Activated CD8-positive, alpha-beta memory T cell treated with anti-CD3 and anti-CD28 coated beads, Interleukin-2, amount 50 U/mL, for 1 hour (primary cell): ENCODE data around the gene CMTM2.
"Not testable (repeated sequence)": the region's sequence is repeated elsewhere in the genome, so short reads cannot be mapped to it uniquely, and the experiment has no call there.

Experiments
- DNase-seq: peaks from one replicate; pipeline ENCODE4 v3.0.0-alpha.2; 2020; ENCODE audit errors: extremely low read depth

The CMTM2 gene

DNA sequence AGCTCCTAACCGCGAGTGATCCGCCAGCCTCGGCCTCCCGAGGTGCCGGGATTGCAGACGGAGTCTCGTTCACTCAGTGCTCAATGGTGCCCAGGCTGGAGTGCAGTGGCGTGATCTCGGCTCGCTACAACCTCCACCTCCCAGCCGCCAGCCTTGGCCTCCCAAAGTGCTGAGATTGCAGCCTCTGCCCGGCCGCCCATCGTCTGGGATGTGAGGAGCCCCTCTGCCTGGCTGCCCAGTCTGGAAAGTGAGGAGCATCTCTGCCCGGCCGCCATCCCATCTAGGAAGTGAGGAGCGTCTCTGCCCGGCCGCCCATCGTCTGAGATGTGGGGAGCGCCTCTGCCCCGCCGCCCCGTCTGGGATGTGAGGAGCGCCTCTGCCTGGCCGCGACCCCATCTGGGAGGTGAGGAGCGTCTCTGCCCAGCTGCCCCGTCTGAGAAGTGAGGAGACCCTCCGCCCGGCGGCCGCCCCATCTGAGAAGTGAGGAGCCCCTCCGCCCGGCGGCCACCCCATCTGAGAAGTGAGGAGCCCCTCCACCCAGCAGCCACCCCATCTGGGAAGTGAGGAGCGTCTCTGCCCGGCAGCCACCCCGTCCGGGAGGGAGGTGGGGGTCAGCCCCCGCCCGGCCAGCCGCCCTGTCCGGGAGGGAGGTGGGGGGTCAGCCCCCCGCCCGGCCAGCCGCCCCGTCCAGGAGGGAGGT, 51.4 kb downstream of the CMTM2 start:
- DNase-seq = not testable (repeated sequence)

DNA sequence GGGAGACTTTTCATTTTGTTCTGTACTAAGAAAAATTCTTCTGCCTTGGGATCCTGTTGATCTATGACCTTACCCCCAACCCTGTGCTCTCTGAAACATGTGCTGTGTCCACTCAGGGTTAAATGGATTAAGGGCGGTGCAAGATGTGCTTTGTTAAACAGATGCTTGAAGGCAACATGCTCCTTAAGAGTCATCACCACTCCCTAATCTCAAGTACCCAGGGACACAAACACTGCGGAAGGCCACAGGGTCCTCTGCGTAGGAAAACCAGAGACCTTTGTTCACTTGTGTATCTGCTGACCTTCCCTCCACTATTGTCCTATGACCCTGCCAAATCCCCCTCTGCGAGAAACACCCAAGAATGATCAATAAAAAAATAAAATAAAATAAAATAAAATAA, 52.3 kb downstream of the CMTM2 start:
- not testable (repeated sequence) for DNase-seq

DNA sequence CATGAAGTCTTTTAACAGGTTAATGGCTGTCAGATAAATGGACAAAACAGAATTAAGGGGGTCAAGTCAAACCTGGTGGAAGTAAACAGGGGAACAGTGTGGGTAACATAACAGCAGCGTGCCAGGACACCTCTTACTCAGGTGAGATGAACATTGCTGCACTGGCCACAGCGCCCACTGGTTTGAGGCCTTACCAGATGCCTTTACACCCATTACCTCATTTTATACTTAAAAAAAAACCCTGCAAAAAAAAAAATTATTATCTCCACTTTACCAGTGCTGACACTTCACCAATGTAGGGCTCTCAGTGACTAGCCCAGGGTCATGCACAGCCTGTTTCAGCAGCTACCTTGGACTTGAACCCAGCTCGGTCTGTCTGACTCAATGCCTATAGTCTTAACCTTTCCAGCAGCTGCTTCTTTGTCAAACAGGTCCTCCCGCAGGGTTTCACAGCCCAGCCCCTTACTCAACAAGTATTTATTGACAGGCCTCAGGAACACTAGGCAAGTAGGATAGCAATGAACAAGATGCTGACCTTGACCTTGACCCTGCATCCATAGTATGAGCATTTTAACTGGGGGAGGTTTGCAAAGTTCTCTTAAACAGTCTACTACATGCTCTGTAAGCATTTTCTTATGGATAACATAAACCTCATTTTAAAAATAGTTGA, 55.4 kb downstream of the CMTM2 start:
- no peak for DNase-seq

DNA sequence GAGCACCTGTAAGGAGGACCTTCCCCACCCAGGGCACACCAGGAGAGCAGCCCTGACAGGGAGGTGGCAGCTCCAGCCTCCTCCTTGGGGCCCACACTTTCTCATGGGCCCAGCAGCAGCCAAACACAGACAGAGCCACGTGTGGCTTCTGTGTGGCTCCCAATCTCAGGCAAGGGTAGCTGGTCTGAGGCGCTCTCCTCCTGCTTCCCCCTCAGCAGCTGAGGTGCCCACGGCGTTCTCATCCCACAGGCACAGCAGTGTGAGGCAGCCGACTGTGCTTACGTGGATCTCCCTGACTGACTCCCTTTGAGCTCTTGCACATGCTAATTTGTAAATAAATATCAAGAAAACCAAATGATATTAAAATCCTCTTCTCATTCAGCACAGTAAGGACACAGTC, 56.1 kb downstream of the CMTM2 start:
- no peak for DNase-seq

DNA sequence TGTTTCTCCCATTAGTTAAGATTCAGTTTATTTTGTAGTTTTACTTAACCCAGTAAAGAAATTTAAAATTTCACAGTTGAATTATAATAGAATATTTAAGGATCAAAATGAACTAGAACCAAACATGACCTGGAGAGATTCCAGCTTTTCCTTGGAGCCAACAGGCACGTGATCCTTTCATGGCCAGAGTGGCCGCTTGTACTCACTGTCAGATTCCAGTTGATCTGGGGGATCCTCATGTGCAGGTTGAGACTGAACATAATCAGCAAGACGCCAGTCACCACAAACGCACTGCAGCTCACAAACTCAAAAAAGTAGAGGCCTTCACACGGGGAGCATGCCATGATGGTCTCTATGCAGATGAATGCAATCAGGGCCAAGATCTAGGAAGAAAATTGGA, 56.9 kb downstream of the CMTM2 start:
- DNase-seq = no peak

DNA sequence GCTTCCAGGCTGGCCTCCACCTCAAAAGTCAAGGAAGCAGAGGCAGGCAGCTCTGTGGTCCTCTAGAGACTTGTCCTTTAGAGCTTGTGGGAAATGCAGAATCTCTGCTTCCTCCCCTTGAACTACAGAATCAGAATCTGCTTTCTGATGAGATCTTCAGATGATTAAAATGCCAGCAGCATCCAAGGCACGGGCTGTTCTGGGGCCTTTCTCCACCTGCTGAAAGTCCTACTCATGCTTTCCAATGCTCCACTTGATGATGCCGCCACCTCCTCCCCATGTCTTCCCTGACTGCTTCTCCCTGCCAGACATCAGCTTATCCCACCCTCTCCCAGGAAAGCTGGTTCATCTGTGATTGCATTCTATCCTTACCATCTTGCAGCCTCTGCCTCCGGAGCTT, 58.5 kb downstream of the CMTM2 start:
- DNase-seq = no peak
